ENCODE results near the gene DHRS3. TPM values are rescaled to one million over a fixed set of nuclear protein-coding genes. Genes with fewer than 3 reads are reported as not detected.

DHRS3 gene
- total RNA-seq, 2 donors from 2014 or later: 9.2 to 9.8 TPM

GRCh38 chr1:12580054-12580887 lies 37.7 kb downstream of the DHRS3 start:
- TF ChIP-seq CTCF (conservative IDR thresholded peaks at IDR 0.05): no peak
- Histone ChIP-seq H3K27ac (ENCODE audit: low read depth, low read length) (no peak overlapping the region), H3K4me3 (ENCODE audit: low read length) (no peak overlapping the region), H3K9ac (ENCODE audit: extremely low read depth, low read length, poor library complexity, severe bottlenecking) (no peak overlapping the region), H3K27me3 (ENCODE audit: control insufficient read depth, insufficient read depth, low read length, poor library complexity, severe bottlenecking) (no peaks in the 10 kb centered on the region), H3K9me3 (ENCODE audit: control insufficient read depth, low read length) (no peaks in the 10 kb centered on the region), H3K4me1 (ENCODE audit: control insufficient read depth, insufficient read depth, low read length) (no peaks in the 10 kb centered on the region), H3K36me3 (ENCODE audit: control insufficient read depth, insufficient read depth, low read length) (no peaks in the 10 kb centered on the region)
- Mint-ChIP-seq H3K4me1 (no peaks in the 10 kb centered on the region), H3K36me3 (ENCODE audit: low read depth) (peaks cover 4% of the 10 kb centered on the region), H3K4me3 (no peak overlapping the region), H3K27me3 (ENCODE audit: insufficient read depth) (peaks cover 3% of the 10 kb centered on the region), H3K9me3 (no peaks in the 10 kb centered on the region), H3K27ac (no peak overlapping the region)
- WGBS, 2 experiments (ENCODE audit: insufficient coverage in 1 of 2, insufficient read length in 1 of 2): 94 to 99% methylated on average over 15 to 20 of the region's 20 CpGs
- no peak for DNase-seq

- no peak for TF ChIP-seq CTCF (conservative IDR thresholded peaks at IDR 0.05)
- Histone ChIP-seq H3K36me3 (ENCODE audit: control insufficient read depth, insufficient read depth, low read length) (no peaks in the 10 kb centered on the region), H3K27ac (ENCODE audit: low read depth, low read length) (no peak overlapping the region), H3K9ac (ENCODE audit: extremely low read depth, low read length, poor library complexity, severe bottlenecking) (no peak overlapping the region), H3K4me3 (ENCODE audit: low read length) (no peak overlapping the region), H3K4me1 (ENCODE audit: control insufficient read depth, insufficient read depth, low read length) (no peaks in the 10 kb centered on the region), H3K9me3 (ENCODE audit: control insufficient read depth, low read length) (no peaks in the 10 kb centered on the region), H3K27me3 (ENCODE audit: control insufficient read depth, insufficient read depth, low read length, poor library complexity, severe bottlenecking) (no peaks in the 10 kb centered on the region)
- no peaks in the 10 kb centered on the region for H3K4me1 Mint-ChIP-seq
- H3K4me3 Mint-ChIP-seq: no peak overlapping the region
- peaks cover 2% of the 10 kb centered on the region for H3K27me3 Mint-ChIP-seq (ENCODE audit: insufficient read depth)
- H3K36me3 Mint-ChIP-seq (ENCODE audit: low read depth): peaks cover 4% of the 10 kb centered on the region
- DNase-seq: no peak
- 92 to 95% methylated on average over 14 to 19 of the region's 19 CpGs for WGBS, 2 experiments (ENCODE audit: insufficient coverage in 1 of 2, insufficient read length in 1 of 2)
- H3K9me3 Mint-ChIP-seq: no peaks in the 10 kb centered on the region
- no peak overlapping the region for H3K27ac Mint-ChIP-seq
Observed at GRCh38 chr1:12578860-12579422, 39.1 kb downstream of the DHRS3 start.

- peaks cover 2% of the 10 kb centered on the region for H3K27me3 Mint-ChIP-seq (ENCODE audit: insufficient read depth)
- no peak overlapping the region for H3K9ac ChIP-seq (ENCODE audit: extremely low read depth, low read length, poor library complexity, severe bottlenecking)
- no peak overlapping the region for H3K4me3 Mint-ChIP-seq
- no peaks in the 10 kb centered on the region for H3K9me3 Mint-ChIP-seq
- TF ChIP-seq CTCF (conservative IDR thresholded peaks at IDR 0.05): no peak
- peaks cover 6% of the 10 kb centered on the region for H3K36me3 Mint-ChIP-seq (ENCODE audit: low read depth)
- no peak for DNase-seq
- no peaks in the 10 kb centered on the region for H3K4me1 Mint-ChIP-seq
- no peak overlapping the region for H3K27ac ChIP-seq (ENCODE audit: low read depth, low read length)
- no peaks in the 10 kb centered on the region for H3K27me3 ChIP-seq (ENCODE audit: control insufficient read depth, insufficient read depth, low read length, poor library complexity, severe bottlenecking)
- H3K4me3 ChIP-seq (ENCODE audit: low read length): no peak overlapping the region
- no peaks in the 10 kb centered on the region for H3K9me3 ChIP-seq (ENCODE audit: control insufficient read depth, low read length)
- no peaks in the 10 kb centered on the region for H3K4me1 ChIP-seq (ENCODE audit: control insufficient read depth, insufficient read depth, low read length)
- no peak overlapping the region for H3K27ac Mint-ChIP-seq
- WGBS, 2 experiments (ENCODE audit: insufficient coverage in 1 of 2, insufficient read length in 1 of 2): 95 to 96% methylated on average over 12 of the region's 12 CpGs
- no peaks in the 10 kb centered on the region for H3K36me3 ChIP-seq (ENCODE audit: control insufficient read depth, insufficient read depth, low read length)
Observed at GRCh38 chr1:12577020-12577419, 41.0 kb downstream of the DHRS3 start.

All from endodermal cell (in vitro differentiated cells).